Measurements from ENCODE around the gene MYO9B.

- TF ChIP-seq CTCF (optimal IDR thresholded peaks at IDR 0.05 in 1 of 3, IDR thresholded peaks at IDR 0.05 in 1 of 3, conservative IDR thresholded peaks at IDR 0.05 in 1 of 3; ENCODE audit: extremely low read depth in 1 of 3, insufficient read depth in 2 of 3, low read length in 3 of 3) (no peak), EZH2 (IDR thresholded peaks at IDR 0.05; ENCODE audit: low read length) (no peak)
Measured at GRCh38 chr19:17162580-17162979, 87.0 kb downstream of the MYO9B start.
